ENCODE results near the gene FAM221B. TPM values are rescaled to one million over a fixed set of nuclear protein-coding genes. Genes with fewer than 3 reads are reported as not detected.

Gene FAM221B
- total RNA-seq, 1 experiment from 2014 or later: not detected

- POLR2A ChIA-PET (ENCODE audit: low non-redundant PET): no interaction called here
- Histone ChIP-seq H3K9me3 (ENCODE audit: low read depth, low read length, poor library complexity, severe bottlenecking) (no peaks in the 10 kb centered on the region), H3K36me3 (ENCODE audit: insufficient read depth, low read length, poor library complexity, severe bottlenecking) (peaks cover 5% of the 10 kb centered on the region), H3K4me1 (ENCODE audit: insufficient read depth, low read length, poor library complexity, severe bottlenecking) (no peaks in the 10 kb centered on the region), H3K27ac (ENCODE audit: low read depth, low read length, poor library complexity, severe bottlenecking) (no peak overlapping the region), H3K4me3 (ENCODE audit: low read depth, low read length, poor library complexity, severe bottlenecking) (no peak overlapping the region), H3K27me3 (replicated peaks; ENCODE audit: insufficient read depth, low read depth, low read length, poor library complexity) (no peaks in the 10 kb centered on the region)
- no peak for DNase-seq (ENCODE audit: low spot score)
- no TSS peak for BruUV-seq (replicated peaks)
- TF ChIP-seq CTCF (conservative IDR thresholded peaks at IDR 0.05; ENCODE audit: low read depth, low read length): no peak
- TF ChIP-seq EZH2 (IDR thresholded peaks at IDR 0.05; ENCODE audit: borderline replicate concordance, low read depth, low read length, poor library complexity, severe bottlenecking): no peak
- CTCF ChIA-PET: no interaction called here
- intact Hi-C loops (cut with micrococcal nuclease; ENCODE audit: unreplicated experiment): loop anchor here (10.0 kb wide), 1 partner anchor 226 kb away; no protein-coding TSS in a partner anchor
Observed at GRCh38 chr9:35798658-35799374, 29.7 kb downstream of the FAM221B start.

- Histone ChIP-seq H3K36me3 (ENCODE audit: insufficient read depth, low read length, poor library complexity, severe bottlenecking) (peaks cover 4% of the 10 kb centered on the region), H3K27ac (ENCODE audit: low read depth, low read length, poor library complexity, severe bottlenecking) (no peak overlapping the region), H3K4me1 (ENCODE audit: insufficient read depth, low read length, poor library complexity, severe bottlenecking) (no peaks in the 10 kb centered on the region), H3K4me3 (ENCODE audit: low read depth, low read length, poor library complexity, severe bottlenecking) (no peak overlapping the region), H3K9me3 (ENCODE audit: low read depth, low read length, poor library complexity, severe bottlenecking) (no peaks in the 10 kb centered on the region), H3K27me3 (replicated peaks; ENCODE audit: insufficient read depth, low read depth, low read length, poor library complexity) (no peaks in the 10 kb centered on the region)
- DNase-seq (ENCODE audit: low spot score): no peak
- ChIA-PET POLR2A (ENCODE audit: low non-redundant PET) (no interaction called here), CTCF (no interaction called here)
- no TSS peak for BruUV-seq (replicated peaks)
- intact Hi-C loops (cut with micrococcal nuclease; ENCODE audit: unreplicated experiment): loop anchor here (10.0 kb wide), 1 partner anchor 227 kb away; no protein-coding TSS in a partner anchor
- TF ChIP-seq EZH2 (IDR thresholded peaks at IDR 0.05; ENCODE audit: borderline replicate concordance, low read depth, low read length, poor library complexity, severe bottlenecking) (no peak), CTCF (conservative IDR thresholded peaks at IDR 0.05; ENCODE audit: low read depth, low read length) (no peak)
Observed at GRCh38 chr9:35797311-35798109, 31.0 kb downstream of the FAM221B start.

GRCh38 chr9:35795695-35796094 is 32.8 kb downstream of the FAM221B start:
- ChIA-PET CTCF (no interaction called here), POLR2A (ENCODE audit: low non-redundant PET) (no interaction called here)
- no TSS peak for BruUV-seq (replicated peaks)
- intact Hi-C loops (cut with micrococcal nuclease; ENCODE audit: unreplicated experiment): loop anchor here (10.0 kb wide), 1 partner anchor 229 kb away; no protein-coding TSS in a partner anchor
- H3K27me3 ChIP-seq (replicated peaks; ENCODE audit: insufficient read depth, low read depth, low read length, poor library complexity): no peaks in the 10 kb centered on the region
- no peaks in the 10 kb centered on the region for H3K36me3 ChIP-seq (ENCODE audit: insufficient read depth, low read length, poor library complexity, severe bottlenecking)
- no peak overlapping the region for H3K4me3 ChIP-seq (ENCODE audit: low read depth, low read length, poor library complexity, severe bottlenecking)
- no peaks in the 10 kb centered on the region for H3K9me3 ChIP-seq (ENCODE audit: low read depth, low read length, poor library complexity, severe bottlenecking)
- H3K27ac ChIP-seq (ENCODE audit: low read depth, low read length, poor library complexity, severe bottlenecking): no peak overlapping the region
- TF ChIP-seq CTCF (conservative IDR thresholded peaks at IDR 0.05; ENCODE audit: low read depth, low read length) (no peak), EZH2 (IDR thresholded peaks at IDR 0.05; ENCODE audit: borderline replicate concordance, low read depth, low read length, poor library complexity, severe bottlenecking) (no peak)
- no peaks in the 10 kb centered on the region for H3K4me1 ChIP-seq (ENCODE audit: insufficient read depth, low read length, poor library complexity, severe bottlenecking)
- DNase-seq (ENCODE audit: low spot score): no peak
